Effector memory CD8-positive, alpha-beta T cell (primary cell): ENCODE data around the gene ZDHHC22.

Experiments used
- ATAC-seq: fragments of 150-1000 bp; cut with Tn5 transposase; replicated peaks from 2 replicates; pipeline ENCODE4 v1.10.0; 2021; ENCODE audit warnings: mild to moderate bottlenecking, moderate library complexity
- DNase-seq, 3 experiments: peaks; one replicate each; pipeline ENCODE4 v3.0.0; 2021
- H3K27ac Mint-ChIP-seq, 2 donors: one replicate each; pipeline ENCODE4 v1.8.0; 2022; ENCODE audit warnings: mild to moderate bottlenecking in 2 of 2, mixed read lengths in 2 of 2, moderate library complexity in 2 of 2
- H3K27me3 Mint-ChIP-seq, 2 donors: one replicate each; pipeline ENCODE4 v1.8.0; 2022; ENCODE audit warnings: mixed read lengths in 2 of 2
- H3K36me3 Mint-ChIP-seq: one replicate; pipeline ENCODE4 v1.8.0; 2022; ENCODE audit warnings: mild to moderate bottlenecking, moderate library complexity, mixed read lengths; ENCODE audit not compliant: insufficient read depth
- H3K4me1 Mint-ChIP-seq, 2 donors: one replicate each; pipeline ENCODE4 v1.8.0; 2022; ENCODE audit warnings: low read depth in 2 of 2, mixed read lengths in 2 of 2
- H3K4me3 Mint-ChIP-seq, 2 donors: one replicate each; pipeline ENCODE4 v1.8.0; 2022; ENCODE audit warnings: mild to moderate bottlenecking in 2 of 2, mixed read lengths in 2 of 2, moderate library complexity in 2 of 2
- H3K9me3 Mint-ChIP-seq, 2 donors: one replicate each; pipeline ENCODE4 v1.8.0; 2022; ENCODE audit warnings: mixed read lengths in 2 of 2
- total RNA-seq, 9 experiments: gene quantifications; one replicate each; lab custom pipeline; 2026; lab: John Stamatoyannopoulos, UW

Gene ZDHHC22
- 0 to 0.11 (median 0) reads per million in 9 experiments for total RNA-seq

- peaks cover 5 to 13% of the 10 kb centered on the region in 2 donors for H3K4me1 Mint-ChIP-seq
- DNase-seq (no peak), ATAC-seq (peak; percentile 29)
- peaks cover 83 to 94% of the 10 kb centered on the region in 2 donors for H3K27me3 Mint-ChIP-seq
- no peak within 1 kb of the TSS for H3K27ac Mint-ChIP-seq
- H3K4me3 Mint-ChIP-seq, result peak within 1 kb of the TSS; percentile 67 to 68
- H3K36me3 Mint-ChIP-seq, result no peaks in the 10 kb centered on the region
- H3K9me3 Mint-ChIP-seq, result no peaks in the 10 kb centered on the region
These were observed at the start of gene ZDHHC22 for GRCh38 chr14:77141214-77142004. Gene ZDHHC22, minus strand, starts transcription at chr14:77141791. Its CDS starts 2,053 bp downstream, at chr14:77139738.

- Mint-ChIP-seq H3K27ac (no peak overlapping the region), H3K4me3 (no peak overlapping the region), H3K9me3 (no peaks in the 10 kb centered on the region), H3K4me1 (peaks cover 0 to 3% of the 10 kb centered on the region in 2 donors), H3K36me3 (peaks cover 2% of the 10 kb centered on the region), H3K27me3 (peaks cover 11 to 27% of the 10 kb centered on the region in 2 donors)
- no peak for DNase-seq
- no peak for ATAC-seq
These were observed 49.4 kb upstream of the ZDHHC22 start for GRCh38 chr14:77190977-77191376.

- peaks cover 11 to 40% of the 10 kb centered on the region in 2 donors for H3K27me3 Mint-ChIP-seq
- H3K4me1 Mint-ChIP-seq, result peaks cover 8 to 12% of the 10 kb centered on the region in 2 donors
- DNase-seq (no peak), ATAC-seq (no peak)
- H3K36me3 Mint-ChIP-seq, result peaks cover 2% of the 10 kb centered on the region
- H3K4me3 Mint-ChIP-seq, result no peak overlapping the region
- no peak overlapping the region for H3K27ac Mint-ChIP-seq
- no peaks in the 10 kb centered on the region for H3K9me3 Mint-ChIP-seq
These were observed 47.9 kb upstream of the ZDHHC22 start for GRCh38 chr14:77189479-77189878.

GRCh38 chr14:77187649-77188012 lies 46.0 kb upstream of the ZDHHC22 start:
- Mint-ChIP-seq H3K4me1 (peaks cover 15 to 19% of the 10 kb centered on the region in 2 donors), H3K27me3 (peaks cover 11 to 57% of the 10 kb centered on the region in 2 donors), H3K4me3 (no peak overlapping the region), H3K9me3 (no peaks in the 10 kb centered on the region), H3K36me3 (peaks cover 5% of the 10 kb centered on the region), H3K27ac (no peak overlapping the region)
- ATAC-seq (no peak), DNase-seq (no peak)

- DNase-seq (no peak), ATAC-seq (no peak)
- H3K27me3 Mint-ChIP-seq, result peaks cover 11 to 62% of the 10 kb centered on the region in 2 donors
- no peak overlapping the region for H3K4me3 Mint-ChIP-seq
- no peaks in the 10 kb centered on the region for H3K9me3 Mint-ChIP-seq
- no peak overlapping the region for H3K27ac Mint-ChIP-seq
- H3K36me3 Mint-ChIP-seq, result peaks cover 5% of the 10 kb centered on the region
- peaks cover 19 to 22% of the 10 kb centered on the region in 2 donors for H3K4me1 Mint-ChIP-seq
These were observed 45.5 kb upstream of the ZDHHC22 start for GRCh38 chr14:77186911-77187648.

- Mint-ChIP-seq H3K36me3 (peaks cover 2% of the 10 kb centered on the region), H3K4me1 (peaks cover 24 to 30% of the 10 kb centered on the region in 2 donors), H3K9me3 (no peaks in the 10 kb centered on the region), H3K27me3 (peaks cover 17 to 74% of the 10 kb centered on the region in 2 donors), H3K4me3 (peak overlapping the region; percentile 8 to 54), H3K27ac (peak overlapping the region; percentile 44 to 62)
- ATAC-seq (no peak), DNase-seq (no peak)
These were observed 43.5 kb upstream of the ZDHHC22 start for GRCh38 chr14:77185093-77185465.

- H3K4me1 Mint-ChIP-seq, result peaks cover 24 to 30% of the 10 kb centered on the region in 2 donors
- H3K27me3 Mint-ChIP-seq, result peaks cover 15 to 75% of the 10 kb centered on the region in 2 donors
- H3K4me3 Mint-ChIP-seq, result peak overlapping the region; percentile 8 to 54
- H3K27ac Mint-ChIP-seq, result peak overlapping the region; percentile 44 to 62
- H3K9me3 Mint-ChIP-seq, result no peaks in the 10 kb centered on the region
- DNase-seq, result no peak
- H3K36me3 Mint-ChIP-seq, result peaks cover 2% of the 10 kb centered on the region
- ATAC-seq, result no peak
These were observed 43.0 kb upstream of the ZDHHC22 start for GRCh38 chr14:77184396-77185092.

GRCh38 chr14:77183896-77184295 lies 42.3 kb upstream of the ZDHHC22 start:
- Mint-ChIP-seq H3K4me1 (peaks cover 24 to 30% of the 10 kb centered on the region in 2 donors), H3K27ac (peak overlapping the region in 1 of 2 donors; percentile 62), H3K36me3 (peaks cover 2% of the 10 kb centered on the region), H3K27me3 (peaks cover 11 to 75% of the 10 kb centered on the region in 2 donors), H3K4me3 (peak overlapping the region in 1 of 2 donors; percentile 80), H3K9me3 (no peaks in the 10 kb centered on the region)
- no peak for DNase-seq
- no peak for ATAC-seq

GRCh38 chr14:77181603-77182437 lies 40.2 kb upstream of the ZDHHC22 start, which contains the start of gene TMEM63C:
Gene TMEM63C, plus strand, starts transcription at chr14:77181798. Its CDS starts 37,016 bp downstream, at chr14:77218814.
- H3K27me3 Mint-ChIP-seq, result peaks cover 12 to 76% of the 10 kb centered on the region in 2 donors
- peak; percentile 32 to 44 (median 40) for DNase-seq
- peaks cover 2% of the 10 kb centered on the region for H3K36me3 Mint-ChIP-seq
- H3K4me3 Mint-ChIP-seq, result peak within 1 kb of the TSS; percentile 80 to 88
- ATAC-seq, result peak; percentile 87
- no peaks in the 10 kb centered on the region for H3K9me3 Mint-ChIP-seq
- H3K4me1 Mint-ChIP-seq, result peaks cover 24 to 30% of the 10 kb centered on the region in 2 donors
- H3K27ac Mint-ChIP-seq, result peak within 1 kb of the TSS; percentile 44 to 86

- H3K27me3 Mint-ChIP-seq, result peaks cover 12 to 74% of the 10 kb centered on the region in 2 donors
These were observed 39.4 kb upstream of the ZDHHC22 start for GRCh38 chr14:77180726-77181602.

GRCh38 chr14:77178656-77179055 lies 37.1 kb upstream of the ZDHHC22 start:
- no peak for DNase-seq
- Mint-ChIP-seq H3K9me3 (no peaks in the 10 kb centered on the region), H3K27ac (no peak overlapping the region), H3K27me3 (peaks cover 12 to 60% of the 10 kb centered on the region in 2 donors), H3K4me1 (peaks cover 12 to 19% of the 10 kb centered on the region in 2 donors), H3K4me3 (no peak overlapping the region), H3K36me3 (no peaks in the 10 kb centered on the region)
- no peak for ATAC-seq

More at GRCh38 chr14:77180726-77181602, 39.4 kb upstream of the ZDHHC22 start:
- Mint-ChIP-seq H3K4me3 (peak overlapping the region; percentile 80 to 88), H3K9me3 (no peaks in the 10 kb centered on the region), H3K36me3 (peaks cover 2% of the 10 kb centered on the region), H3K4me1 (peaks cover 24 to 30% of the 10 kb centered on the region in 2 donors), H3K27ac (peak overlapping the region; percentile 44 to 86)
- DNase-seq (no peak), ATAC-seq (peak; percentile 8)
